Left renal cortex interstitium (tissue), 4 donors: ENCODE data around the gene PTPRG. TPM values are rescaled to one million over a fixed set of nuclear protein-coding genes. Genes with fewer than 3 reads are reported as not detected.

ENCODE experiments used
- DNase-seq, 4 donors: peaks; one replicate each; pipeline ENCODE4 v3.0.0-alpha.2; 2013; ENCODE audit warnings: low read depth in 4 of 4, low spot score in 2 of 4, missing footprints in 1 of 4
- polyA plus RNA-seq, 4 donors: library from polyadenylated mRNA; unstranded; fragments of 120-200 nt; gene quantifications; one replicate each; pipeline ENCODE4 v1.2.1, GENCODE V29; 2013; ENCODE audit not compliant: insufficient read length in 4 of 4

Gene PTPRG
- polyA plus RNA-seq, 4 donors: 75.4 to 87.4 (median 78.9) TPM

- no peak for DNase-seq
Measured at GRCh38 chr3:62189376-62189698, 628.0 kb downstream of the PTPRG start.

DNA sequence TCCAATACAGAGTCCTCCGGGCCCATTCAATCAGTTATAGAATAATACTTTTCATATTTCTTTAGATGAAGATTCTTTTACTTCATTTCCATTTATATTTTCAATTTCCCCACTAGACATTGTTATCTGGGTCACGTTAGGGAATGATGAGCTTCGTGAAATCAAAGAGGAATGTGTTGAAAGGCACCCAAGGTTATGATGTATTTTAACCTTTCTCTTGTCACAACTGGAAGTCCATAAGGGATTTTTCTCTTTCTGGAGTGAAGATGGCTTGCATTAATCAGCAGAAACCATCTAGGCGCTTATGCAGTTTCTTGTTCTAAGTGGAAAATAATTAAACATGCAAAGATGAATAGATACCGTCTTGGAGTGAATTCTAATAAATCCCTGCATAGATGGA is 631.5 kb downstream of the PTPRG start:
- no peak for DNase-seq

- no peak for DNase-seq
Measured at GRCh38 chr3:62193586-62194345, 632.4 kb downstream of the PTPRG start.

DNA sequence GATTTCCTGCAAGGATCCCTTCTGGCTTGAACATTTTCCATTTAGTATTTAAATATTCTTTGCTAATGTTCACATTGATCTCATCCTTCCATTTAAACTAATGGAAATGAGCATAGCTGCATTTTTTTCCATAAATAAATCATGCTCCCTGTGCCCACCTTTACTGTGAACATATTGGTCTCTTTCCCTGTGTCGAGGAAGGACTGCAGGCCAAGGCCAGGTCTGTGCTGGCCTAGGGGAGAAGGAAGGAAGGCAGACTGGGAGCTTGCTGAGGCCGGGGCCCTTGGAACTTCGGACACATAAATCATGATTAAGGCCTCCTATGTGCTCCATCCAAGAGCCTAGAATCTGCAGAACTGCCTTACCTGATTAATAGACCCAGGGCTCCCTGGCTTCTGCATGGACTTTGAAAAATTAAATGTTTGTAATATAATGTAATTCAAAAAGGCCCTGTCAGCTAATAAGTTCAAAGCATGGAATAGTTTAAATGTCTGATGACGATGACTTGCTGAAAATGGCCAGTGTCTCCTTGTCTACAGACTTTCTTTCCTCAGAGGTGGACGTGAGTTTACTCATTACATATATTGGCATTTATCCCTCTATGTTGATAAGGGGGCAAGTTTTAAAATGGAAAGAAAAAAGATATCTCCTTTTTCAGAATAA is 636.1 kb downstream of the PTPRG start:
- no peak for DNase-seq

GRCh38 chr3:62199126-62199525 is 637.8 kb downstream of the PTPRG start:
- DNase-seq: no peak

DNA sequence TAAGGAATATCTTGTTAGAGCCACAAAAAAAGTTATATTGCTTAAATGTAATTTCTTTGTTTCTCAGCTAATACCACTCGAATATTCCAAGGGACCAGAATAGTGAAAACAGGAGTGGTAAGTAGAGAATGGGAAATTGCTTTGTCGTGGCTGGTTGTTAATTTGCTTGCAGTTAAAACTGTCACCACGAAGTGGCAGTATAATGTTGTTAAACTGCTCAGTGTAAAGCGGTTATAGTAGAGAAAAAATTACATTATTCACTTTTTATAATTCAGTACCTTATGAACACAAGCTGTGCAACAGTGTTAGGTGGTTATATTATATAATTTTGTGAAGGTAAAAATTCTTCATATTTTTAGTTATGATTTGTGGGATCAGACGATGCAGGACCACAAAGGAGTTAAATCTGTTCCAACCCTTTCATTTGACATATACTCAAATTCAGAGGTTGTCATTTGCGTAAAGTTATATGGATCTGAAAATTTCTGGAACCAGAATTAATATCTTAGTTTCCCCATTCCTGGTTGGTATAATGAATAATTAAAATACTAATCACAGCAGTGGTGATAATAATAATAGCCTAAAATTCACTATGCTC is 640.2 kb downstream of the PTPRG start:
- no peak for DNase-seq

GRCh38 chr3:62203152-62203551 is 641.8 kb downstream of the PTPRG start:
- DNase-seq: no peak

DNA sequence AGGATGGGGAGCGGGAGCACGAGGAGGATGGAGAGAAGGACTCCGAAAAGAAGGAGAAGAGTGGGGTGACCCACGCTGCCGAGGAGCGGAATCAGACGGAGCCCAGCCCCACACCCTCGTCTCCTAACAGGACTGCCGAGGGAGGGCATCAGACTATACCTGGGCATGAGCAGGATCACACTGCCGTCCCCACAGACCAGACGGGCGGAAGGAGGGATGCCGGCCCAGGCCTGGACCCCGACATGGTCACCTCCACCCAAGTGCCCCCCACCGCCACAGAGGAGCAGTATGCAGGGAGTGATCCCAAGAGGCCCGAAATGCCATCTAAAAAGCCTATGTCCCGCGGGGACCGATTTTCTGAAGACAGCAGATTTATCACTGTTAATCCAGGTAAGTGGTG is 642.2 kb downstream of the PTPRG start:
- no peak for DNase-seq

DNA sequence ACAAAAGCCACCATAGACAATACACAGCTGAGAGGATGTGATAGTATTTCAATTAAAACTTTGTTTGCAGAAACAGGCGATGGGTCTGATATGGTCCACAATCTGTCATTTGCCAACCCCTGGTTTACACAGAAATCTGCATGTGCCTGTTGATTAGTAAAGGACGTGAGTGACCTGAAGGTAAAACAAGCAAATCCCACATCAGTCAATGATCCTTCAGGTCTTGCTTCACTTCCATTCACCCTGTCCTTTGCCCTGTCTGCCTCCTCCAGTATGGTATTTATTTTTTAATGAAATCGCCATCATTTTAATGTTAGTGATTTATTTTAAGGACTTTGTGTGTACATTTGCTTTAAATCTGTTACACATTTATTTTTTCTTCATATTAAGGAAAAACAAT is 645.8 kb downstream of the PTPRG start:
- no peak for DNase-seq

DNA sequence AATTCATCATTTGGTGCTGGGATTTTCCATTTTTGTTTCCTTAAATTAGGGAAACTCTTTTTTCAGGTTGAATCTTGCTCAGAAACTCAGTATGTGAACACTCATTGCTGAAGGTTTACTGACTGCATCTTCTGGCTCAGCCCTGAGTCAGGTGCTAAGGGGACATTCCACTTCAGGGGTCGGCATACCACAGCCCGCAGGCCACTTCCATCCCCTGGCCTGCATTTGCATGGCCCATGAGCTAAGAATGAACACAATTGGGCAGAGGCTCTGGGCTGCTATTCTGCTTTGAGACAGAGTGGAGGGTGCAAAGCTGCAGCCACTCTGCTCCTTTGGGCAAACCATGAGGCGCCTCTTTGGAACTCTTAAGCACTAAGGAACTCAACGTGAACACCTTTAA is 647.0 kb downstream of the PTPRG start:
- DNase-seq: no peak

DNA sequence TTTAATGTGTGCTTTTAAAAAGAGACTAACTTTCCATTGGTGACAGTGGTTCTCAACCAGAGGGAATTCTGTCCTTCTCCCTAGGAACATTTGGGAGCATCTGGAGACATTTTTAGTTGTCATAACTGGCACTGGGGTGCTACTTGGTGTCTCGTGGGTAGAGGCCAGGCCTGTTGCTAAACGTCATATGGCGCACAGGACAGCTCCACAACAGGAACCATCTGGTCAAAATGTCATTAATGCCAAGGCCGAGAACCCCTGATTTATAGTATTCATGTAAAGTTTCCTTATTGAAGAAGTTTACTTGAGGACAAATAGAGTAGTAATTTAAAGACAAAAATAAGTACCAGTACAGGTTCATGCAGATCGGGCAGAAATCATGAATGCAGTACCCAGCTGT is 647.7 kb downstream of the PTPRG start:
- DNase-seq: no peak

GRCh38 chr3:62210011-62210410 is 648.6 kb downstream of the PTPRG start:
- DNase-seq: no peak

GRCh38 chr3:62211675-62212429 is 650.5 kb downstream of the PTPRG start:
- no peak for DNase-seq

- DNase-seq: no peak
Measured at GRCh38 chr3:62214850-62215249, 653.5 kb downstream of the PTPRG start.

DNA sequence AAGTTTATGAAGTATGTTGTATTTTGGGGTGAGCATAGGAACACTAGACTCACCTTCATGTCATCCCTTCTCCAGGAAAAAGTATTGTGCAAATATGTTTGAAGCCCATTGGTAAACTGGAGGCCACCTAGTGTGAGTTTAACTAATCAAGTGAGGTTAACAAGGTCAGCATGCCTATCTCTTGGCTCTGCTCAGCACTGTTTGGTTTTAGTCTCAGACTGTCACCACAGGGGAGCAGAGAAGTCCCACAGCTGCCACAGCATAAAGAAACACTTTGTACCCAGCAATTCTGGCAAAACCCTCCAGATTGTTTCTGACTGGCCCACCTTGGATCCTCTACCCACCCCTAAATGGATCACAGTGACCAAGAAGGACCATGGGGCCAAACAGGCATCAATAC is 659.2 kb downstream of the PTPRG start:
- DNase-seq: no peak

GRCh38 chr3:62225051-62225450 is 663.7 kb downstream of the PTPRG start:
- DNase-seq: no peak

DNA sequence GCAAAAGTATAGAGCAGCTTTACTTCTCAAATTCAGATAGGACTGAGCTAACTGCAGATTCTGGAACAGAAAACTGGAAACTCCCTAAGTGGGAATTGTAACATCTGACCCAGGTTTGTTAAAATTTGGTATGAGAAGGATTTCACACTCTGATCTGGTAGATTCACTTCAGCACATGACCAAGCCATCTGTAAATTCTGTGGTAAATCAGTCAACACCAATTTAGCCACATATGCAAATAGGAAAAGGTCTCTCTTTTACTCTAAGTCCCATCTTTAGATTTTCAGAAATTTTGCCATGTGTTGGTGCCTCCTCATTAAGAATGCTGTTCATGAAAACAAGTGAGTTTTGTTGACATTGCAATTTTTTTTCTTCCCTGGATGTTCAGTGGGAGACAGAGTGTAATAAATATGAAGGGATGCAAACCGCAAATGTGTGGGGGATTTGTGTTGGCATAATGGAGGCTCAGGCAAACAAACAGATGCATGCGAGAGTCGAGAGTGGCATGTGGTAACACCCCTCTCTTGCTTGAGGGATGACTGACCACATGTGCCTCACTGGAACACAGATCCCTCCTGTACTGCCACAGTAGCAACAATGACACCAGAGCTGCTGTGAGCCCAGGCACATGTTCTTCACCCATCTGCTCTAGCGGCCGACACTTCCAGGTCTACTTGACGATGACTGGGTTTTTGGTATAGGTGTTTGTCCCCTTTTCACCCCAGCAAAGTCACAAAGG is 665.4 kb downstream of the PTPRG start:
- DNase-seq: no peak

GRCh38 chr3:62228467-62228866 is 667.1 kb downstream of the PTPRG start:
- DNase-seq: no peak

GRCh38 chr3:62229211-62229610 is 667.8 kb downstream of the PTPRG start:
- DNase-seq: no peak

GRCh38 chr3:62229908-62230307 is 668.5 kb downstream of the PTPRG start:
- DNase-seq: no peak

- DNase-seq: no peak
Measured at GRCh38 chr3:62233065-62233464, 671.7 kb downstream of the PTPRG start.
